HuH-7.5 (cell line): Measurements from ENCODE around the gene ACLY.
"Not testable (repeated sequence)": the region's sequence is repeated elsewhere in the genome, so short reads cannot be mapped to it uniquely, and the experiment has no call there.

Source experiments
- DNase-seq: peaks from one replicate; pipeline ENCODE4 v3.0.0; 2011; ENCODE audit warnings: low spot score

Gene ACLY

DNA sequence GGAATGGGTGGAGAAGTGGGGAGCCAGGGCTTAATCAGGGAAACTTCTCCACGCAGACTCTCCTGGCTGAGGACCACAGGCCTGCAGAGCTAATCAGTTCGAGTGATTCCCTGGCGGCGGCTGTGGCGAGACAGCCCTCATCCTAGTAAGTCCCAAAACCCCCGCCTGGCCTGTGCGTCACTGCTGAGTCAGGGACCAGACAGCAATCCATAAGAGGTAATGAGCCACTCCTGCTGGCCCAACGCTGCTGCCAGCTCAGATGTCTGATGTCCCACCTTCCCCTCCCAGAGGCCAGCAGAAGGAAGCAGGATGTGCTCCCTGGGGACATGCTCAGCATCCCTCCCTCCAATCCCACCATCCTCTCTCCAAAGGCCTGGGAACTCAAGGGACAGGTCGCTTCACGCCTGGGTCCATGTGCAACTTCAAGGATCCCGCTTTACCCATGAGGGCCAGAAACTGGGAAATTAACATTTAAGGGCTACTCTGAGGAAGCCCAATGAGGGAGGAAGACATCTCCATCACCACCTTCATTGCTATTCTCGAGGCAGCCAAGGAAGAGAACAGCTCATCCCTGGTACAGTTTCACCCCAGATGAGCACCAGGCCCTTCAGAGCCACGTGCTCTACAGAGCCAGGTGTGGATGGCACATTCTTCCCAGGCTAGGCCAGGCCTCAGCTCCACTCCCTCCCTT lies 7.9 kb downstream of the ACLY start:
- DNase-seq: no peak

GRCh38 chr17:41909088-41909487 lies 9.7 kb downstream of the ACLY start:
- no peak for DNase-seq

- peak; percentile 78 for DNase-seq
Measured at GRCh38 chr17:41907633-41908539, 10.9 kb downstream of the ACLY start.

DNA sequence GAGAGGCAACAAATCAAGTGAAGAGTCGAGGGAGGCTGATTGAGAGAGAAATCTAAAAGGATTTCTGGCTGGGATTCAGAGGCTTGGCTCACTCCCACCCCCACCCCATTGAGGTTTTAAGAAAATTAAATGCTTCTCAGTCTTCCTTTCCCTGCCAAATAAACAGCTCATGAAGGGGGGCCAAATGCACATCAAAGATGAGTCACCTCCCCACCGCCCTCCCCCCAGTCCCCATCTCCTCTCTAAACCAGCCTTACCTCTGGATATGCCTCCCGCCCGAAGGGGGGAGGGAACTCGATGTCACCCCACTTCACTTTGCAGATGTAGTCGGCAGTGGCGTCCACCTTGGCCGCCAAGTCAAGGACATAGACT lies 11.6 kb downstream of the ACLY start:
- DNase-seq: no peak

- DNase-seq: no peak
Measured at GRCh38 chr17:41906465-41907184, 12.1 kb downstream of the ACLY start.

DNA sequence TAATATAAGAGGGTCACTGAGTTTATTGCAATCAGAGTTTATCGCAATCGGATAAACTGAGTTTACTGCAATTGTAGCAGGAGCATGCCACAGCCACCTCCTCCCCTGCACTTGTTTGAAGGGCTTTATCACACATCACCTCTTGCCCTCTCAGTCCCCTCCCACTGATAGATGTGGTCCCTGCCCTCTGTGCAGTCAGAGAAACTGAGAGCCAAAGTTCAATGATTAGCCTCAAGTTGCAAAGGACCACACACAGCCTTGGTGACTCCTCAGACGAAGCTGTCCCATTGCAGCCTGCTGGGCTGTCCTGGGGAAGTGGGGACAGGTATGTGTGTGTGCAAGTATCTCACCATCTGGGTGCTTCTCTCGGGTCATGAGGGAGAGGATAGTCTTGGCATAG lies 13.6 kb downstream of the ACLY start:
- DNase-seq: no peak

- DNase-seq: no peak
Measured at GRCh38 chr17:41904242-41904841, 14.4 kb downstream of the ACLY start.

GRCh38 chr17:41901646-41902045 lies 17.1 kb downstream of the ACLY start:
- DNase-seq: no peak

DNA sequence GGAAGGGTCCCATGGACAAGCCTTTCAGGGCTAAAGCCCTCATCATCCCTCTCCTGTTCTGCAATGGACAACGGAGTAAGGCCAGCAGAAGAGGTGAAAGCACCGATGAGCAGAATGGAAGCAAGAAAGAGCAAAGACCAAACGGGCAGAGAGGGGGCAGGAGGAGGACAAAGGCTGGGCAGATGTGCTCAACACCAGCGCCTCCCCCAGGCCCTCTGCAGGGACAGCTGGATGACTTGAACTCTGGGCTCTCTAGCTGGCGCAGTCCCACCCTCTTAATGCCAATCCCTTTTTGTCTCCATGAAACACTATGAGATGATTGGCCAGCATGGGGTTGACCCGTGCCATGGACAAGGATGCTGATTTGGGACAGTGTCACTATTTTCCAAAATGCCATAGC lies 22.0 kb downstream of the ACLY start:
- no peak for DNase-seq

DNA sequence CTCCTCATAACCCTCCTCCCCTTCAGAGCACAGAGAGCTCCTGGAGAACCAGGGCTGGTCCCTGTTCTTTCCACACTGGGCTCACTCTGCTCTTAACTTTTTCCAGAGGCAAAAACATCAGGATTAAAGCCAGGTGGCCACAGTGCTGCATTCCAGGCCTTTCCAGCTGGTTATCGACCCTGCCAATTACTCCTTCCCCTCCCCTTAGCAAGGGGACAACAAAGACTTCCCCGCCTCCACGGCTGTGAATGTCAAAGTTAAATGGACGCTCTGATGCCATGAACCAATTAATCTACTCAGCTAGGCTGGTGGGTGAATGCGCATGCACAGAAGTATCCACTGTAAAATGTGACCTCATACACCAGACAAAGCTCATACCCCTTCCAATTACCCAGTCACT lies 23.1 kb downstream of the ACLY start:
- DNase-seq: no peak

GRCh38 chr17:41894791-41895331 lies 23.9 kb downstream of the ACLY start:
- no peak for DNase-seq

- no peak for DNase-seq
Measured at GRCh38 chr17:41893384-41893783, 25.4 kb downstream of the ACLY start.

DNA sequence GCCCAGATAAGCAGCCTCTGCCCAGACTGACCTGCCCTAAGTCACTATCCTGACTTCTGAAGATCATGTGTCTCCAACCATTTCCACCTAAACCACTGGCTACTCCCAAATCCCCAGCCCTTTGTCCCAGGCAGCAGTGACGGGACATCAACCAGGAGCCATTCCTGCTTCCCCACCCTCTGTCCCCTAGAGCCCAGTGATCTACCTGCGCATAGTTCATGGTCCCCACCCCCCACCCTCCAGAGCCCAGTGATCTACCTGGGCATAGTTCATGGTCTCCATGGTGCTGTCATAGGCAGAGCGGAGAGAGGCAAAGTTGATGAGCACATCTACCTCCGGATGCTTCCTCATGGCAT lies 26.8 kb downstream of the ACLY start:
- no peak for DNase-seq

- no peak for DNase-seq
Measured at GRCh38 chr17:41891135-41892020, 27.4 kb downstream of the ACLY start.

DNA sequence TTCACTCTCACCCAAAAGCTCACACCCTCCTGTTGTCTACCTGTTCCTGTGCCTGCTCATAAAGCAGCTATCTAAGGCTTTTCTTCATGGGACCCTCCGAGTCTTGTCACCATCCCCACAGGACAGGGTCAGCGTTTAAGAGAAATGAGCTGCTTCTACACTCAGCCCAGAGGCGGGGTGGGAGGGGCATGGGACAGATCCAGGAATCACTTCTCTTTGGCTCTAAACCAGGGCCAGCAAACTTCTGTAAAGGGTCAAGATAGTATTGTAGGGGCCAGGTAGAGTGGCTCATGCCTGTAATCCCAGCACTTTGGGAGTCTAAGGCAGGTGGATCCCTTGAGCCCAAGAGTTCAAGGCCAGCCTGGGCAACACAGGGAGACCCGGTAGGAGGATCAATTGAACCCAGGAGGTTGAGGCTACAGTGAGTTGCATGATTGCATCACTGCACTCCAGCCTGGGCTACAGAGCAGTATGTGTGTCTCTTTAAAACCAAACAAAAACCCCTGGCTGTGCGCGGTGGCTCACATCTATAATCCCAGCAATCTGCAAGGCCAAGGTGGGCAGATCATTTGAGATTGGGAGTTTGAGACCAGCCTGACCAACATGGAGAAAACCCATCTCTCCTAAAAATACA lies 30.3 kb downstream of the ACLY start:
- DNase-seq: no peak

- DNase-seq: no peak
Measured at GRCh38 chr17:41885733-41886132, 33.0 kb downstream of the ACLY start.

- no peak for DNase-seq
Measured at GRCh38 chr17:41882756-41883155, 36.0 kb downstream of the ACLY start.

DNA sequence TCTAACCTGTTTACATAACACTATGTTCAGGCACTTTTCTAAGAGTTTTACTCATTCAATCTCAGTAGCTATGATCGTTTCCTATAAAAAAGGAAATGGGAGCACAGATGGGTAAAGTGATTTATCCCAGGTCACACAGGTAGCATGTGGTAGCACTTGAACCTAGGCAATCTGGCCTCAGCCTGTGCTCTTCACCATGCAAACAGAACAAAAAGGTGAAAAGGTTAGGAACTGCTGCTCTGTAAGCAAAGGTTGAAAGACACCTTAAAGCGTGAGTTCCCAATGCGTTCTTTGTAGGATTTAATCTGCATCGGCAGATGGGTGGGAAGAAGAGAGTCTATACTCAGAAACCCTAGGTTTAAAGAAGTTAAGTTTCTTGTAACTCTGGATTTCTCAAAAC lies 38.6 kb downstream of the ACLY start:
- no peak for DNase-seq

DNA sequence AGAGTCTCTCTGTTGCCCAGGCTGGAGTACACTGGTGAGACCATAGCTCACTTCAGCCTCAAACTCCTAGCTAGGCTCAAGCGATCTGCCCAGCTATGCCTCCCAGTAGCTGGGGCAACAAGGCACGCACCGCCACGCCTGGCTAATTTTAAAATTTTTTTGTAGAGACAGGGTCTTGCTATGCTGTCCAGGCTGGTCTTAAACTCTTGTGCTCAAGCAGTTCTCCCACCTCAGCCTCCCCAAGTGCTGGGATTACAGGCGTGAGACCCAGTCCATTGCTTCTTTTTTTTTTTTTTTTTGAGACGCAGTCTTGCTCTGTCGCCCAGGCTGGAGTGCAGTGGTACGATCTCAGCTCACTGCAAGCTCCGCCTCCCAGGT lies 44.5 kb downstream of the ACLY start:
- DNase-seq: not testable (repeated sequence)

DNA sequence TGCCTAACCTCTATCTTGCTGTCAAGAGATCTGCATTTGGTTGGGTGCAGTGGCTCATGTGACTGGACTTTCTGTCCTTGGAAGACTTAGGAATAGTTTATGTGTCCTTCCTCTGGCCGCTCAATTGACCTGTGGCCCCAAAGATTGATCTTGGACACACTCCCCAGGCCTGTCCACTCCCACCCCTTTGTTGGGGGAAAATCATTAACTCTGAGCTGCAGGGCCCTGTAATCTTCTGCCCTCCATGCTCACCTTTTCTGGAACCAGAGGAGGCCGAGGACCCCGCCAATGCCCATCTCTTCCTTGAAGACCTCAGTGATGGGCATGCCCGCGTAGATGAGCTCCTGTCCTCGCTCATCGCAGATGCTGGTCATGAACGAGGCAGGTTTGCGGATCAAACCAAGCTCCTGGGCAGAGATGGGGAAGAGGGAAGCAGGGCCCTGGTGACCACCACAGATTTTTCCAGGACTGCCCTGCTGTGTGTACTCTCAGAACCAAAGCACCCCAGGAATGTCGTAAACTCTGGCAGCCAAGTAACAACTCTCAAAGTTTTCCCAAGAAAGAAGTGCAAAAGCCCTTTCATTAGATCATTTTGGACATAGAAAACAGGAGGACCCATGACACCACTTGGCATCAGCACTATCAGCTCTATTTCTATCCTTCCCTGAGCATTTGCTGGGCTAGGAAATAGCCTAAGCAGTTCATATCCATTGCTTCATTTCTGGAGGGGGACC lies 45.0 kb downstream of the ACLY start:
- DNase-seq: no peak
